PC-9 (cell line): ENCODE results near the gene RTN4R.
"Not testable (repeated sequence)": the region's sequence is repeated elsewhere in the genome, so short reads cannot be mapped to it uniquely, and the experiment has no call there.

Experiments used
- CTCF ChIP-seq: fragments of 200-600 bp; sonication (generic); conservative IDR thresholded peaks from 2 replicates; pipeline ENCODE4 v1.6.1; 2017; ENCODE audit warnings: mixed run types, antibody characterized with exemption, mild to moderate bottlenecking, moderate library complexity
- EZH2 ChIP-seq: fragments of 200-600 bp; sonication (generic); IDR thresholded peaks from 2 replicates; pipeline ENCODE4 v1.8.0; 2017; ENCODE audit warnings: antibody characterized with exemption, low read depth

DNA sequence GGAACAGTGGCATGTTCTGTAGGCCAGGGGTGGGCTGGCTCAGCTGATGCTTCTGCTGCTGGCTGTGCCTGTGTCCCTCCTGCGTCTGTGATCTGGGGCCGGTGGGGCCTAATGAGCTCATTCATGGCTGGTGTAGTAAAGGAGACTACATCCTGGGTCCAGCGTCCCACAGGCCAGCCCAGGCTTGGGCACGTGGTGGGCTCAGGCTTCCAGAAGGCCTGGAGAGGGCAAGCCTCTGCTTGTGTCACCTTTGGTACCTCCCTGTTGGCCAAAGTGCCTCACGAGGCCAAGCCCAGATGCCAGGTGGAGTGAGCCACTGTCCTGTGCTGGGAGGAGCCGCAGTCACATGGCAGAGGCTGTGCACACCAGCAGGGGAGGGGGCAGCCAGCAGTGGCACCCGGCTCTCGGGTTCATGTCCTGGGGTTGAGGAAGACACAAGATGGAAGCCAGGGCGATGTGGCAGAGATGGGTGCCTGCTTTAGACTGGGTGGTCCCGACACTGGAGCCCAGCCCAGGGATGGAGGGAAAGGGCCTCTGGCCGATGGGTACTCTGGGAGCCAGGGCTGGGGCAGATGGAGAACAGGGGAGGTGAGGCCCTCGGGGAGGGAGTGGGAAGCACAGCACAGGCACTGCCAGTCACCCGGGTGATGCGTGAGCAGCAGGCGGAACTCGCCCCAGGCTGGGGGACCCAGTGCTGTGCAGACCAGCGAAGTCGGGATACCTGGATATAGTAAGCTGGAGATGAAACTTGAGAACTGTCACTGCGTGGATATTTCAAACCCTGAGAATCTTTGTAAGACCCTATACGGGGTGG is 43.3 kb upstream of the RTN4R start:
- TF ChIP-seq CTCF, EZH2: not testable (repeated sequence)
